H9 (cell line): ENCODE results near the gene AFF1. TPM values are rescaled to one million over a fixed set of nuclear protein-coding genes. Genes with fewer than 3 reads are reported as not detected.

Source experiments
- DNase-seq: peaks from one replicate; pipeline ENCODE4 v3.0.0-alpha.2; 2017
- H2AFZ ChIP-seq: one replicate; pipeline ENCODE4 v1.6.1; 2013; ENCODE audit warnings: mild to moderate bottlenecking, low read length, control low read depth, moderate library complexity
- H2AK5ac ChIP-seq: 2 replicates; pipeline ENCODE4 v1.6.1; 2013; ENCODE audit warnings: low read length, control low read depth, mixed read lengths; ENCODE audit not compliant: insufficient read length
- H2BK120ac ChIP-seq: one replicate; pipeline ENCODE4 v1.6.1; 2013; ENCODE audit warnings: low read depth, mild to moderate bottlenecking, low read length, control low read depth, inconsistent platforms; ENCODE audit not compliant: poor library complexity, severe bottlenecking
- H2BK12ac ChIP-seq: 2 replicates; pipeline ENCODE4 v1.6.1; 2013; ENCODE audit warnings: low read length, control low read depth, mixed read lengths, low read depth; ENCODE audit not compliant: insufficient read length
- H2BK15ac ChIP-seq: 2 replicates; pipeline ENCODE4 v1.6.1; 2013; ENCODE audit warnings: low read depth, low read length, control low read depth
- H2BK20ac ChIP-seq: one replicate; pipeline ENCODE4 v1.6.1; 2013; ENCODE audit warnings: low read depth, mild to moderate bottlenecking, low read length, control low read depth, inconsistent platforms; ENCODE audit not compliant: poor library complexity, severe bottlenecking
- H2BK5ac ChIP-seq: 2 replicates; pipeline ENCODE4 v1.6.1; 2013; ENCODE audit warnings: low read length, control low read depth, mixed read lengths; ENCODE audit not compliant: insufficient read length
- H3K14ac ChIP-seq: 2 replicates; pipeline ENCODE4 v1.6.1; 2013; ENCODE audit warnings: low read length, control low read depth; ENCODE audit not compliant: insufficient read depth
- H3K18ac ChIP-seq: 2 replicates; pipeline ENCODE4 v1.6.1; 2013; ENCODE audit warnings: low read depth, mild to moderate bottlenecking, mixed read lengths, low read length, control low read depth; ENCODE audit not compliant: insufficient read length
- H3K23ac ChIP-seq: 2 replicates; pipeline ENCODE4 v1.6.1; 2013; ENCODE audit warnings: low read length, control low read depth, mixed read lengths, low read depth; ENCODE audit not compliant: insufficient read length
- H3K23me2 ChIP-seq: 2 replicates; pipeline ENCODE4 v1.6.1; 2013; ENCODE audit warnings: low read depth, mild to moderate bottlenecking, mixed read lengths, low read length, control low read depth; ENCODE audit not compliant: insufficient read length, poor library complexity, severe bottlenecking
- H3K27ac ChIP-seq: 2 replicates; pipeline ENCODE4 v1.5.1; 2013; ENCODE audit warnings: low read length, control low read depth, mixed read lengths, low read depth; ENCODE audit not compliant: insufficient read length
- H3K27me3 ChIP-seq: 2 replicates; pipeline ENCODE4 v1.6.1; 2013; ENCODE audit warnings: low read length, control low read depth, inconsistent platforms; ENCODE audit not compliant: insufficient read depth
- H3K4ac ChIP-seq: 2 replicates; pipeline ENCODE4 v1.6.1; 2013; ENCODE audit warnings: low read depth, mild to moderate bottlenecking, control low read depth, inconsistent platforms, low read length, moderate library complexity
- H3K4me1 ChIP-seq: 2 replicates; pipeline ENCODE4 v1.6.1; 2013; ENCODE audit warnings: low read length, control low read depth, inconsistent platforms; ENCODE audit not compliant: insufficient read depth
- H3K4me2 ChIP-seq: 2 replicates; pipeline ENCODE4 v1.6.1; 2013; ENCODE audit warnings: low read length, control low read depth, mixed read lengths; ENCODE audit not compliant: insufficient read length, insufficient read depth
- H3K56ac ChIP-seq: 2 replicates; pipeline ENCODE4 v1.6.1; 2013; ENCODE audit warnings: low read depth, mild to moderate bottlenecking, mixed read lengths, low read length, control low read depth; ENCODE audit not compliant: insufficient read length
- H3K79me1 ChIP-seq: 2 replicates; pipeline ENCODE4 v1.6.1; 2013; ENCODE audit warnings: low read depth, mild to moderate bottlenecking, moderate library complexity, low read length, control low read depth, inconsistent platforms; ENCODE audit not compliant: insufficient read depth, poor library complexity, severe bottlenecking
- H3K79me2 ChIP-seq: 2 replicates; pipeline ENCODE4 v1.6.1; 2013; ENCODE audit warnings: low read length, control low read depth, inconsistent platforms; ENCODE audit not compliant: insufficient read depth
- H3K9ac ChIP-seq: 2 replicates; pipeline ENCODE4 v1.6.1; 2013; ENCODE audit warnings: low read length, control low read depth, mixed read lengths; ENCODE audit not compliant: insufficient read length; ENCODE audit errors: extremely low read depth
- H3K9me3 ChIP-seq: one replicate; pipeline ENCODE4 v1.6.1; 2013; ENCODE audit warnings: low read depth, low read length, inconsistent platforms; ENCODE audit not compliant: control insufficient read depth
- H3T11ph ChIP-seq: one replicate; pipeline ENCODE4 v1.6.1; 2013; ENCODE audit warnings: mild to moderate bottlenecking, low read length, control low read depth, inconsistent platforms
- H4K20me1 ChIP-seq: one replicate; pipeline ENCODE4 v1.6.1; 2013; ENCODE audit not compliant: control insufficient read depth, insufficient read length, insufficient read depth
- H4K5ac ChIP-seq: 2 replicates; pipeline ENCODE4 v1.6.1; 2013; ENCODE audit warnings: low read depth, mild to moderate bottlenecking, mixed read lengths, low read length, control low read depth; ENCODE audit not compliant: insufficient read length
- H4K8ac ChIP-seq: replicated peaks from 2 replicates; pipeline ENCODE4 v1.6.1; 2013; ENCODE audit warnings: low read length, control low read depth, mixed read lengths, low read depth; ENCODE audit not compliant: insufficient read length
- H4K91ac ChIP-seq: 2 replicates; pipeline ENCODE4 v1.6.1; 2013; ENCODE audit warnings: low read depth, mild to moderate bottlenecking, moderate library complexity, mixed read lengths, low read length, control low read depth; ENCODE audit not compliant: insufficient read length
- H3K27ac Mint-ChIP-seq, 3 experiments: 2 replicates in 2 of 3; 3 replicates in 1 of 3; pipeline ENCODE4 v1.8.0; 2020 to 2021; ENCODE audit warnings: mixed read lengths in 3 of 3, mild to moderate bottlenecking in 1 of 3, moderate library complexity in 1 of 3
- H3K27me3 Mint-ChIP-seq: 2 replicates; pipeline ENCODE4 v1.8.0; 2021; ENCODE audit warnings: low read depth, mild to moderate bottlenecking, moderate library complexity, mixed read lengths
- H3K36me3 Mint-ChIP-seq, 3 experiments: 2 replicates in 2 of 3; 3 replicates in 1 of 3; pipeline ENCODE4 v1.8.0; 2020 to 2021; ENCODE audit warnings: low read depth in 3 of 3, mixed read lengths in 3 of 3; ENCODE audit not compliant: insufficient read depth in 1 of 3
- H3K4me1 Mint-ChIP-seq, 2 experiments: 2 replicates each; pipeline ENCODE4 v1.8.0; 2020; ENCODE audit warnings: mixed read lengths in 2 of 2
- H3K4me3 Mint-ChIP-seq, 2 experiments: 2 replicates in 1 of 2; 3 replicates in 1 of 2; pipeline ENCODE4 v1.8.0; 2020 to 2021; ENCODE audit warnings: mild to moderate bottlenecking in 2 of 2, mixed read lengths in 2 of 2, moderate library complexity in 1 of 2
- H3K9me3 Mint-ChIP-seq, 2 experiments: 2 replicates in 1 of 2; 3 replicates in 1 of 2; pipeline ENCODE4 v1.8.0; 2020; ENCODE audit warnings: mild to moderate bottlenecking in 2 of 2, mixed read lengths in 2 of 2, moderate library complexity in 1 of 2
- CTCF ChIP-seq: fragments of 200-600 bp; sonication (generic); conservative IDR thresholded peaks from 3 replicates; pipeline ENCODE4 v1.8.0; 2021; ENCODE audit warnings: antibody characterized with exemption, mild to moderate bottlenecking
- WGBS: extraction: QIAGEN DNeasy Blood & Tissue Kit; methylation state at CpG from one replicate; pipeline ENCODE4 v1.1.7; 2013; ENCODE audit warnings: missing lambda C conversion rate, low lambda C conversion rate, mixed read lengths; ENCODE audit not compliant: insufficient read length; ENCODE audit errors: extremely low coverage; 5-methylcytosine and 5-hydroxymethylcytosine counted together
- total RNA-seq: library from RNA; stranded (reverse); gene quantifications from 2 replicates; pipeline ENCODE4 v1.2.1, GENCODE V29; 2021

AFF1 gene
- total RNA-seq, 1 experiment from 2014 or later, result 74.5 TPM

- peak; percentile 50 for DNase-seq
- peaks cover 3 to 22% (median 17%) of the 10 kb centered on the region in 3 experiments; a peak in 5 of 7 replicates for H3K36me3 Mint-ChIP-seq
- H3K4me1 ChIP-seq, result no peaks in the 10 kb centered on the region
- H3K27ac ChIP-seq, result no peak overlapping the region
- no peak overlapping the region for H3K56ac ChIP-seq
- peak; percentile 69 for TF ChIP-seq CTCF
- H2BK120ac ChIP-seq, result no peak overlapping the region
- H3K27me3 ChIP-seq, result no peaks in the 10 kb centered on the region
- no peak overlapping the region for H3K27ac Mint-ChIP-seq
- no CpG with 5 or more reads among the region's 4 CpGs for WGBS
- H4K8ac ChIP-seq, result no peak overlapping the region
- no peak overlapping the region for H3K14ac ChIP-seq
- H4K20me1 ChIP-seq, result no peaks in the 10 kb centered on the region
- H3K23me2 ChIP-seq, result no peaks in the 10 kb centered on the region
- no peak overlapping the region for H2BK20ac ChIP-seq
- no peak overlapping the region for H3K4me2 ChIP-seq
- H4K5ac ChIP-seq, result no peak overlapping the region
- H4K91ac ChIP-seq, result no peak overlapping the region
- no peak overlapping the region for H3T11ph ChIP-seq
- no peak overlapping the region for H3K9ac ChIP-seq
- no peaks in the 10 kb centered on the region for H3K79me2 ChIP-seq
- no peak overlapping the region for H3K4ac ChIP-seq
- H2AK5ac ChIP-seq, result no peak overlapping the region
- no peak overlapping the region for H3K4me3 Mint-ChIP-seq
- H3K9me3 ChIP-seq, result no peaks in the 10 kb centered on the region
- no peak overlapping the region for H3K23ac ChIP-seq
- H2AFZ ChIP-seq, result no peak overlapping the region
- H3K9me3 Mint-ChIP-seq, result no peaks in the 10 kb centered on the region
- peaks cover 18% of the 10 kb centered on the region in 2 experiments for H3K4me1 Mint-ChIP-seq
- H3K18ac ChIP-seq, result no peak overlapping the region
- H3K79me1 ChIP-seq, result no peaks in the 10 kb centered on the region
- H2BK12ac ChIP-seq, result no peak overlapping the region
- no peak overlapping the region for H2BK5ac ChIP-seq
- H2BK15ac ChIP-seq, result no peak overlapping the region
- no peaks in the 10 kb centered on the region for H3K27me3 Mint-ChIP-seq
These were observed 158.8 kb downstream of the AFF1 start for GRCh38 chr4:87093443-87094123.
